Liver (tissue), 9 donors: ENCODE measurements around the gene MAGI1. TPM values are rescaled to one million over a fixed set of nuclear protein-coding genes. Genes with fewer than 3 reads are reported as not detected.

Source experiments
- DNase-seq: peaks from one replicate; pipeline ENCODE4 v3.0.0-alpha.2; 2017; ENCODE audit warnings: low spot score
- H3K27ac ChIP-seq, 2 donors: one replicate each; pipeline ENCODE4 v1.7.0; 2013; ENCODE audit warnings: inconsistent platforms in 2 of 2, low read length in 2 of 2, control low read depth in 1 of 2, low read depth in 1 of 2, mild to moderate bottlenecking in 1 of 2
- H3K27me3 ChIP-seq, 4 donors: one replicate each; pipeline versions ENCODE4 v1.6.1 to v1.7.0; 2013; ENCODE audit warnings: low read length in 3 of 4, inconsistent platforms in 1 of 4, mild to moderate bottlenecking in 1 of 4, moderate library complexity in 1 of 4; ENCODE audit not compliant: control insufficient read depth in 4 of 4, insufficient read depth in 4 of 4
- H3K36me3 ChIP-seq, 4 donors: one replicate each; pipeline versions ENCODE4 v1.6.1 to v1.7.0; 2013; ENCODE audit warnings: low read length in 3 of 4, mild to moderate bottlenecking in 3 of 4, low read depth in 1 of 4, moderate library complexity in 1 of 4; ENCODE audit not compliant: control insufficient read depth in 4 of 4, insufficient read depth in 3 of 4
- H3K4me1 ChIP-seq, 4 donors: one replicate each; pipeline versions ENCODE4 v1.6.1 to v1.7.0; 2013; ENCODE audit warnings: low read length in 3 of 4, mild to moderate bottlenecking in 3 of 4, moderate library complexity in 1 of 4; ENCODE audit not compliant: control insufficient read depth in 4 of 4, insufficient read depth in 4 of 4
- H3K4me3 ChIP-seq, 3 donors: one replicate each; pipeline versions ENCODE4 v1.6.1 to v1.7.0; 2013; ENCODE audit warnings: low read length in 3 of 3, control low read depth in 1 of 3, low read depth in 1 of 3, mild to moderate bottlenecking in 1 of 3
- H3K9ac ChIP-seq, 2 donors: one replicate each; pipeline ENCODE4 v1.7.0; 2013; ENCODE audit warnings: low read length in 2 of 2, mild to moderate bottlenecking in 2 of 2, moderate library complexity in 2 of 2, control low read depth in 1 of 2, low read depth in 1 of 2
- H3K9me3 ChIP-seq, 4 donors: one replicate each; pipeline versions ENCODE4 v1.6.1 to v1.7.0; 2013; ENCODE audit warnings: low read length in 3 of 4; ENCODE audit not compliant: control insufficient read depth in 4 of 4
- CTCF ChIP-seq: fragments of 150-350 bp; IDR thresholded peaks from 2 replicates; pipeline ENCODE4 v1.5.1; 2017; ENCODE audit warnings: improper control_type of control experiment, low read depth, low read length; ENCODE audit not compliant: missing input control
- EGR1 ChIP-seq, 2 donors: IDR thresholded peaks; 2 replicates each; pipeline ENCODE4 v1.6.1; 2016 to 2018; ENCODE audit warnings: antibody characterized with exemption in 2 of 2, low read depth in 2 of 2
- FOXA1 ChIP-seq: IDR thresholded peaks from 2 replicates; pipeline ENCODE4 v1.6.1; 2016; ENCODE audit warnings: antibody characterized with exemption
- FOXA2 ChIP-seq: IDR thresholded peaks from 2 replicates; pipeline ENCODE4 v1.6.1; 2016; ENCODE audit warnings: antibody characterized with exemption
- GABPA ChIP-seq, 2 donors: IDR thresholded peaks in 1 of 2; conservative IDR thresholded peaks in 1 of 2; 2 replicates each; pipeline ENCODE4 v1.6.1; 2016; ENCODE audit warnings: antibody characterized with exemption in 2 of 2, mild to moderate bottlenecking in 1 of 2, moderate library complexity in 1 of 2
- HNF4A ChIP-seq, 2 donors: conservative IDR thresholded peaks; 2 replicates each; pipeline ENCODE4 v1.6.1; 2016; ENCODE audit warnings: antibody characterized with exemption in 2 of 2, mild to moderate bottlenecking in 2 of 2
- HNF4G ChIP-seq: IDR thresholded peaks from 2 replicates; pipeline ENCODE4 v1.6.1; 2016; ENCODE audit warnings: antibody characterized with exemption
- JUND ChIP-seq, 2 donors: IDR thresholded peaks; 2 replicates each; pipeline ENCODE4 v1.6.1; 2016; ENCODE audit warnings: antibody characterized with exemption in 2 of 2
- MAX ChIP-seq: IDR thresholded peaks from 2 replicates; pipeline ENCODE4 v1.6.1; 2016; ENCODE audit warnings: antibody characterized with exemption
- NR2F2 ChIP-seq: IDR thresholded peaks from 2 replicates; pipeline ENCODE4 v1.6.1; 2016; ENCODE audit warnings: antibody characterized with exemption
- RAD21 ChIP-seq, 2 donors: IDR thresholded peaks; 2 replicates each; pipeline ENCODE4 v1.6.1; 2016; ENCODE audit warnings: antibody characterized with exemption in 2 of 2, mild to moderate bottlenecking in 2 of 2
- REST ChIP-seq: IDR thresholded peaks from 2 replicates; pipeline ENCODE4 v1.6.1; 2016; ENCODE audit warnings: antibody characterized with exemption, mild to moderate bottlenecking
- RXRA ChIP-seq, 2 donors: IDR thresholded peaks; 2 replicates each; pipeline ENCODE4 v1.6.1; 2017 to 2018; ENCODE audit warnings: antibody characterized with exemption in 2 of 2, mild to moderate bottlenecking in 1 of 2
- SP1 ChIP-seq: IDR thresholded peaks from 2 replicates; pipeline ENCODE4 v1.6.1; 2018; ENCODE audit warnings: antibody characterized with exemption, mild to moderate bottlenecking
- TAF1 ChIP-seq: conservative IDR thresholded peaks from 2 replicates; pipeline ENCODE4 v1.6.1; 2016; ENCODE audit warnings: antibody characterized with exemption, mild to moderate bottlenecking
- YY1 ChIP-seq: IDR thresholded peaks from 2 replicates; pipeline ENCODE4 v1.6.1; 2016; ENCODE audit warnings: antibody characterized with exemption, mild to moderate bottlenecking
- WGBS: extraction: QIAGEN DNeasy Blood & Tissue Kit; methylation state at CpG from one replicate; pipeline ENCODE4 v1.1.7; 2013; 5-methylcytosine and 5-hydroxymethylcytosine counted together
- polyA plus RNA-seq, 2 donors: library from polyadenylated mRNA; stranded (reverse) in 1 of 2; unstranded in 1 of 2; fragments of 200-250 nt in 1 of 2; fragments of >200 nt in 1 of 2; fragmentation: Nextera tagmentation in 1 of 2; extraction: Ambion mirVana in 1 of 2; gene quantifications; one replicate each; pipeline versions ENCODE4 v1.2.1 to v1.2.3, GENCODE V29; 2013 to 2015
- total RNA-seq, 2 donors: library from RNA; depleted of rRNA; stranded (reverse); fragments of >200 nt; gene quantifications; one replicate each; pipeline ENCODE4 v1.2.3, GENCODE V29; 2014
- TF ChIP-seq, protein P1 (sequence below): IDR thresholded peaks from 2 replicates; pipeline ENCODE4 v1.6.1; 2016; ENCODE audit warnings: antibody characterized with exemption
- TF ChIP-seq, protein P2 (sequence below): IDR thresholded peaks from 2 replicates; pipeline ENCODE4 v1.6.1; 2016; ENCODE audit warnings: antibody characterized with exemption
- donor health status: healthy.
- donor health status: healthy.
- donor health status: healthy.
- donor health status: healthy.
- donor health status: healthy.

The MAGI1 gene
- total and polyA plus RNA-seq, 4 donors, result 9.6 to 68.8 (median 14.0) TPM

DNA sequence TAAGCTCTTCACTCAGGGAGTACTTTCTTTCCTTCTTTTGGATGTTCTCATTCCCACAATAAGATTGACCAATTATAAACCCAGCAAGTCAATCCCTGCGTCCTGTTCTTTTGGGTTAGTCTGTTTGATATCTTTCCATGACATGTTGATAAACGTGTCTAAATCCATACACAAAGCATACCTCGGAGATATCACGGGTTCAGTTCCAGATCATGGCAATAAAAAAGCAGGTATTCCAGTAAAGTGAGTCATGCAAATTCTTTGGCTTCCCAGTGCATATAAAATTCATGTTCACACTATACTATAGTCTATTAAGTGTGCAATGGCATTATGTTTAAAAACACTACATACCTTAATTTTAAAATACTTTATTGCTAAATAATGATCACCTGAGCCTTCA, 667.7 kb downstream of the MAGI1 start:
- H3K4me3 ChIP-seq, result no peak overlapping the region
- H3K27ac ChIP-seq, result no peak overlapping the region
- no peaks in the 10 kb centered on the region for H3K4me1 ChIP-seq
- no peak for DNase-seq
- no peaks in the 10 kb centered on the region for H3K27me3 ChIP-seq
- no peaks in the 10 kb centered on the region for H3K9me3 ChIP-seq
- H3K9ac ChIP-seq, result no peak overlapping the region
- no peak for TF ChIP-seq FOXA2
- TF ChIP-seq, protein P1, sequence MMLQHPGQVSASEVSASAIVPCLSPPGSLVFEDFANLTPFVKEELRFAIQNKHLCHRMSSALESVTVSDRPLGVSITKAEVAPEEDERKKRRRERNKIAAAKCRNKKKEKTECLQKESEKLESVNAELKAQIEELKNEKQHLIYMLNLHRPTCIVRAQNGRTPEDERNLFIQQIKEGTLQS, result no peak
- TF ChIP-seq MAX, result no peak
- TF ChIP-seq, protein P2, sequence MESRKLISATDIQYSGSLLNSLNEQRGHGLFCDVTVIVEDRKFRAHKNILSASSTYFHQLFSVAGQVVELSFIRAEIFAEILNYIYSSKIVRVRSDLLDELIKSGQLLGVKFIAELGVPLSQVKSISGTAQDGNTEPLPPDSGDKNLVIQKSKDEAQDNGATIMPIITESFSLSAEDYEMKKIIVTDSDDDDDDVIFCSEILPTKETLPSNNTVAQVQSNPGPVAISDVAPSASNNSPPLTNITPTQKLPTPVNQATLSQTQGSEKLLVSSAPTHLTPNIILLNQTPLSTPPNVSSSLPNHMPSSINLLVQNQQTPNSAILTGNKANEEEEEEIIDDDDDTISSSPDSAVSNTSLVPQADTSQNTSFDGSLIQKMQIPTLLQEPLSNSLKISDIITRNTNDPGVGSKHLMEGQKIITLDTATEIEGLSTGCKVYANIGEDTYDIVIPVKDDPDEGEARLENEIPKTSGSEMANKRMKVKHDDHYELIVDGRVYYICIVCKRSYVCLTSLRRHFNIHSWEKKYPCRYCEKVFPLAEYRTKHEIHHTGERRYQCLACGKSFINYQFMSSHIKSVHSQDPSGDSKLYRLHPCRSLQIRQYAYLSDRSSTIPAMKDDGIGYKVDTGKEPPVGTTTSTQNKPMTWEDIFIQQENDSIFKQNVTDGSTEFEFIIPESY, result no peak
- no peak for TF ChIP-seq FOXA1
- peaks cover 3 to 9% (median 4%) of the 10 kb centered on the region in 4 donors for H3K36me3 ChIP-seq
- 95% methylated on average over 4 of the region's 4 CpGs for WGBS

DNA sequence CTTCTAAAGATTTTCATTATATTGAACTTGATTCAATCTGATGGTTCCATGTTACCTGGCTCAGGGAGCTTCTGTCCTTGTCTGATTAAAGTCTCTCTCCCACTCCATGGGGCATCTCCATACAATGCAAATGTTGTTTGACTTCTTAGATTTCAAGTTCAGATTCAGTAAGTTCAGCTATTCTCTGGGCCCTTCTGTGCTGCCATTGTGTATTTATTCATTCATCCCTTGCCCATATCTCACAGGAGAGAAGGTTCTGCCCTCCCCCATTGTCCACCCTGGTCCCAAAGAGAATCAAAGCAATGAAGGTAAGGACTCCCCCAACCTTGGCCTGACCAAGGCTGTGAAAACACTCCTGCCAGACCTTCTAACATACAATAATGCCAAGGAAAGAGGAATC, 669.9 kb downstream of the MAGI1 start:
- Histone ChIP-seq H3K27me3 (no peaks in the 10 kb centered on the region), H3K4me1 (no peaks in the 10 kb centered on the region), H3K36me3 (peaks cover 0 to 11% (median 3%) of the 10 kb centered on the region in 4 donors), H3K27ac (no peak overlapping the region), H3K9me3 (no peaks in the 10 kb centered on the region), H3K4me3 (no peak overlapping the region), H3K9ac (no peak overlapping the region)
- no peak for DNase-seq
- TF ChIP-seq, protein P2, result no peak
- no peak for TF ChIP-seq HNF4A (conservative IDR thresholded peaks at IDR 0.05)
- TF ChIP-seq HNF4G, result no peak
- no peak for TF ChIP-seq YY1
- no peak for TF ChIP-seq CTCF
- TF ChIP-seq TAF1, result no peak
- TF ChIP-seq FOXA1, result no peak
- TF ChIP-seq REST, result no peak
- TF ChIP-seq EGR1 (IDR thresholded peaks at IDR 0.05; ENCODE audit: low read depth in 2 of 2), result no peak
- no peak for TF ChIP-seq FOXA2
- TF ChIP-seq GABPA (IDR thresholded peaks at IDR 0.05 in 1 of 2, conservative IDR thresholded peaks at IDR 0.05 in 1 of 2), result no peak
- TF ChIP-seq RAD21 (IDR thresholded peaks at IDR 0.05), result no peak
- TF ChIP-seq JUND (IDR thresholded peaks at IDR 0.05), result no peak
- TF ChIP-seq, protein P1, result no peak
- no peak for TF ChIP-seq SP1
- TF ChIP-seq NR2F2, result no peak
- no peak for TF ChIP-seq MAX
- TF ChIP-seq RXRA (IDR thresholded peaks at IDR 0.05), result no peak
